ENCODE data around the gene DLG2. TPM values are rescaled to one million over a fixed set of nuclear protein-coding genes. Genes with fewer than 3 reads are reported as not detected.

Gene DLG2
- total and polyA plus RNA-seq, 2 of the 4 experiments (the other 2 are of a cell fraction), result 0.31 to 0.36 TPM

DNA sequence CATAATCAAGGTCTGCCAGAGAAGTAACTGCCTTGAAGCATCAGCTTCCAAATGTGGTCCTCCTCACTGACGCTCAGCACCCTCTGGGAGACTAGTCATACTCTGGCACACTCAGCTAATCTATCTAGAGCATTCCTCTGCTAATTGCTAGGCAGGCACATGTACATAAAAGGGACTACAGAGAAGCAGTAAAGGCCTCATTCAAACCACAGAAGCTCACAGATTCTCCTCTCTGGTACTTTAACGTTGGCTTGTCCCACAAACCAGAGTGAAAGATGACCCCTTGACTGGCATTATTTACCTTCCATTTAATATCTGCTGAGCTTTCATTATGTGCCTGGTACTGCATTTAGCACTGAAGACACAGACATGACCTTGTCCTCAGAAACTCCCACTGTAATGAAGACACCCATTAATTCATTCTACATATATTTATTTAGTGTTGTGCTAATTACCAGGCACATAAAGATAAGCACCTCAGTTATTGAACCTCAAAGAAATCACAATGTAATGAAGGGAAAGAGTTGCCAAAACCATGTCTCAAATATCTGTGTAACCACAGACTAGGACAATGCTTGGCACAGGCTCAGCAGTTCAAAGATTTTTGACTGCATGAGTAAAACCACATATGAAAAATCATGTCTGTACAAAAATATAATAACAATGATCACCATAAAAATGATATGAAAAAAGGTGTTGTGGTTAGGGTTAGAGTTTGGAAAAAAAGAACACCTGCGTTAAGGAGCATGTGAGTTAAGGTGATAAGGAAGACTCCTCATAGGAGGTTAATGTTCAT, 550.4 kb downstream of the DLG2 start:
- Histone ChIP-seq H4K20me1 (ENCODE audit: insufficient read depth, low read length) (no peaks in the 10 kb centered on the region), H3K4me1 (ENCODE audit: control insufficient read depth, insufficient read depth, low read length) (no peaks in the 10 kb centered on the region), H3K79me1 (ENCODE audit: low read depth in 1 of 2, low read length in 2 of 2) (no peaks in the 10 kb centered on the region), H3K18ac (ENCODE audit: low read depth, low read length) (no peak overlapping the region), H3K9ac (ENCODE audit: low read depth, low read length) (no peak overlapping the region), H4K91ac (ENCODE audit: insufficient read depth, low read depth, low read length) (no peak overlapping the region), H3K9me3 (ENCODE audit: control insufficient read depth, insufficient read depth, low read length) (no peaks in the 10 kb centered on the region), H3K4me3 (ENCODE audit: insufficient read depth, low read depth, low read length) (no peak overlapping the region), H2AK5ac (ENCODE audit: low read depth, low read length) (no peak overlapping the region), H2BK5ac (ENCODE audit: low read depth, low read length, poor library complexity, severe bottlenecking) (no peak overlapping the region), H3K27me3 (ENCODE audit: control insufficient read depth, insufficient read depth, low read length) (no peaks in the 10 kb centered on the region), H3K9me1 (ENCODE audit: insufficient read depth, low read length) (no peaks in the 10 kb centered on the region), H3K36me3 (ENCODE audit: control insufficient read depth, insufficient read depth, low read length) (no peaks in the 10 kb centered on the region), H3K14ac (replicated peaks; ENCODE audit: low read depth, low read length) (no peak overlapping the region), H4K5ac (ENCODE audit: low read depth, low read length) (no peak overlapping the region), H4K8ac (ENCODE audit: low read depth in 2 of 2, low read length in 2 of 2) (no peak overlapping the region), H3K56ac (ENCODE audit: extremely low read depth, insufficient read depth, low read length) (no peak overlapping the region), H3K4me2 (ENCODE audit: low read depth, low read length) (no peak overlapping the region), H3K27ac (ENCODE audit: insufficient read depth, low read length) (no peak overlapping the region), H2AFZ (replicated peaks; ENCODE audit: low read length, poor library complexity) (no peak overlapping the region), H2BK15ac (ENCODE audit: low read depth, low read length) (no peak overlapping the region), H2AK9ac (replicated peaks; ENCODE audit: low read depth, low read length, poor library complexity) (no peak overlapping the region), H3K23ac (ENCODE audit: low read depth, low read length) (no peak overlapping the region), H2BK120ac (ENCODE audit: low read depth, low read length) (no peak overlapping the region), H2BK20ac (ENCODE audit: low read depth, low read length) (no peak overlapping the region), H3K4ac (ENCODE audit: low read depth, low read length) (no peak overlapping the region)
- no TSS peak for BruUV-seq (replicated peaks)
- intact Hi-C loops (cut with micrococcal nuclease) (no loop called here), dilution Hi-C loops (cut with HindIII; ENCODE audit: low sequenced_read_pairs, unreplicated experiment) (no loop called here), in situ Hi-C loops (cut with MboI; ENCODE audit: low sequenced_read_pairs) (no loop called here)
- ATAC-seq (ENCODE audit: low read depth) (no peak), DNase-seq (peak; percentile 34)
- 20 to 100% methylated on average over 1 of the region's 3 CpGs for WGBS, 2 experiments (ENCODE audit: extremely low coverage in 2 of 2, insufficient read length in 1 of 2)
- CTCF ChIA-PET, result interaction anchor here (0.9 kb wide), 1 partner anchor 11 kb away, joined by 3 read pairs; no protein-coding TSS in a partner anchor
- POLR2A ChIA-PET (ENCODE audit: unreplicated experiment), result no interaction called here
- TF ChIP-seq MAFK (IDR thresholded peaks at IDR 0.05; ENCODE audit: low read depth, low read length) (peak; percentile 50), ELK1 (IDR thresholded peaks at IDR 0.05; ENCODE audit: borderline replicate concordance, low read depth, low read length) (no peak)

Data from IMR-90 (cell line).